SK-N-MC (cell line): ENCODE data around the gene SHROOM4.

Experiments used
- EZH2 ChIP-seq: fragments of 200-600 bp; sonication (generic); IDR thresholded peaks from one replicate; pipeline ENCODE4 v1.6.1; 2017; ENCODE audit warnings: antibody characterized with exemption
- FOXP2 ChIP-seq: optimal IDR thresholded peaks from 2 replicates; pipeline ENCODE3; 2011; ENCODE audit warnings: mild to moderate bottlenecking, moderate library complexity; ENCODE audit not compliant: insufficient read depth; ENCODE audit errors: extremely low read length, control extremely low read depth
- POLR2AphosphoS5 ChIP-seq: IDR thresholded peaks from 2 replicates; pipeline ENCODE4 v1.6.1; 2012; ENCODE audit warnings: mild to moderate bottlenecking, low read depth, low read length, borderline replicate concordance

DNA sequence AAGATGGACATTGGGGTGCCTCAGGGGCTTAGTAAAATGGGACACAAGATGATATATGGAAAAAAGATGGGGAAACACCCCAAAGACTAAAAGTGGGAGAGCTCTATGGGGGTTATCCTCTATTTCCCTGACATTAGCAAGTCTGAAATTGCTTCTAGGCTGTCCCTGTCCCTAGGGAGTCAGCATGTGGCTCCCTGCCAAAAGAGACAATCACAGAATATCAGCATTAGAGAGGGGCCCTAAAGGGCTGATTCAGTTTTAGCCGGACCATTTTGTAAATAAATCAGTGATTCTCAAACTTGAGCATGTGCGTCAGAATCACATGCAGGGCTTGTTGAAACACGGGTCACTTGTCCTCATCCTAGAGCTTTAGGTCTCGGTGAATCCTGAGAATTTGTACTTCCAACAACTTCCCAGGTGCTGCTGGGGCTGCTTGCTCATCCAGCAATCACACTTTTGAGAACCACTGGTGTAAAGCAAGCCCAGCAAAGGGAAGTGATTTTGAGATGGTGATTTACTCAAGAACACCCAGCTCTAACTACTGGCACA is 178.1 kb downstream of the SHROOM4 start:
- TF ChIP-seq POLR2AphosphoS5, result no peak; the same call in 1 of the 2 replicates
- no peak for TF ChIP-seq EZH2
- TF ChIP-seq FOXP2, result no peak
